Iris pigment epithelial cell (primary cell): ENCODE data around the gene DLG4.

Experiments used
- DNase-seq: peaks from one replicate; pipeline ENCODE4 v3.0.0-alpha.2; 2011; ENCODE audit warnings: low read depth

Gene DLG4

DNA sequence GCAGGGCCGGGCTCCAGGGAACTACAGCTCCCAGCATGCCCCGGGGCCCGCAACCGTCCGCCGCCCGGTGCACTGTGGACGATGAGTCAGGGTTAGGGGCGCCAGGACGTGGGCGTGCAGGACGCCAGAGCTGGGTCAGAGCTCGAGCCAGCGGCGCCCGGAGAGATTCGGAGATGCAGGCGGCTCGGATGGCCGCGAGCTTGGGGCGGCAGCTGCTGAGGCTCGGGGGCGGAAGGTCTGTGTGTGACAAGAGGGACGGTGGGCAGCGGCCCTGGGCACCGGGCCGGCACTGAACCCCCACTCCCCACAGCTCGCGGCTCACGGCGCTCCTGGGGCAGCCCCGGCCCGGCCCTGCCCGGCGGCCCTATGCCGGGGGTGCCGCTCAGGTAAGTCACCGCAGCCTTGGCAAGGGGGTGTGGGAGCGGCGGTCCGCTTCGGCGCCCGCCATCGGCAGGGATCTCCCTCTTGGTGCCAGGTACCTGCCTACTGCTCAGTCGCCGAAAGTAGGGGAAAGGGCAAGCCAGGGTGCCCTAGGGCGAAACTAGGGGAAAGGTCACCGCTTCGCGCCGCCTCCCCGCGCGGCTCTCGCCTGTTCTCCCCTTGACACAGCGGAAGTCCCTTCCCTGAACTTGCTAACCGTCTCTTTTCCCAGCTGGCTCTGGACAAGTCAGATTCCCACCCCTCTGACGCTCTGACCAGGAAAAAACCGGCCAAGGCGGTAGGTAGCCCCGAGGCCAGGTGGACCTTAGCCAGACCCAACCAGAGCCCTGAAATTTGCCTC, at the start of gene DLG4, which contains the start of gene ACADVL:
TSS of gene DLG4 (minus strand) at position 25 of the 781 bp plus-strand sequence.
TSS of gene ACADVL (plus strand) at position 127 of the 781 bp plus-strand sequence. CDS start at position 174, 47 bp downstream.
- peak; percentile 89 for DNase-seq

DNA sequence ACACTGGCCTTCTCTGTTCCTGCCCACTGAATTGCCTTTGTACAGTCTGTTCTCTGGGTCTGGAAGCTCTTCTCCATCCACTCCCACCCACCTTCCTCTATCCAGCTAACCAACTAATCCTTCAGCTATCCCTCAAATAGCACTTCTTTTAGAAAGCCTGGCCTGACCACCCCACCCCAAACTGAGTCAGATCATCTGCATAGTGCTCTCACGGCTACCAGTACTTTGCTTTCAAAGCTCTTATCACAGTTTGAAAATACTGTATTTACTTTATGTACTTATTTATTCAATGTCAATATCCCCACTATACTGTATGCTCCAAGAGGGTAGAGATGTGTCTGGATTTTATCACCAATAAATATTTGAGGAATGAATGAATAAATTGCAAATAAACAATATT, 47.1 kb upstream of the DLG4 start:
- DNase-seq: peak; percentile 41

DNA sequence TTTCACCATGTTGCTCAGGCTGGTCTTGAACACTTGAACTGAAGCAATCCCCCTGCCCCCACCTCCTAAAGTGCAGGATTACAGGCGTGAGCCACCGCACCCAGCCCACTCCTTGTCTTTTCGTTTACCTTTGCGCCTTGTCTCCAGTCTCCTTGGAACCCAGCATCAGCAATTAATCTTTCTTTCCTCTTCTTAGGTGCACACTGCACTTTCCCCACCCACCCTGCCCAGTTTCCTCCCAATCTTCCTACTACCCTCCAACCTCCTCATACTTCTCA, 44.1 kb upstream of the DLG4 start:
- no peak for DNase-seq

DNA sequence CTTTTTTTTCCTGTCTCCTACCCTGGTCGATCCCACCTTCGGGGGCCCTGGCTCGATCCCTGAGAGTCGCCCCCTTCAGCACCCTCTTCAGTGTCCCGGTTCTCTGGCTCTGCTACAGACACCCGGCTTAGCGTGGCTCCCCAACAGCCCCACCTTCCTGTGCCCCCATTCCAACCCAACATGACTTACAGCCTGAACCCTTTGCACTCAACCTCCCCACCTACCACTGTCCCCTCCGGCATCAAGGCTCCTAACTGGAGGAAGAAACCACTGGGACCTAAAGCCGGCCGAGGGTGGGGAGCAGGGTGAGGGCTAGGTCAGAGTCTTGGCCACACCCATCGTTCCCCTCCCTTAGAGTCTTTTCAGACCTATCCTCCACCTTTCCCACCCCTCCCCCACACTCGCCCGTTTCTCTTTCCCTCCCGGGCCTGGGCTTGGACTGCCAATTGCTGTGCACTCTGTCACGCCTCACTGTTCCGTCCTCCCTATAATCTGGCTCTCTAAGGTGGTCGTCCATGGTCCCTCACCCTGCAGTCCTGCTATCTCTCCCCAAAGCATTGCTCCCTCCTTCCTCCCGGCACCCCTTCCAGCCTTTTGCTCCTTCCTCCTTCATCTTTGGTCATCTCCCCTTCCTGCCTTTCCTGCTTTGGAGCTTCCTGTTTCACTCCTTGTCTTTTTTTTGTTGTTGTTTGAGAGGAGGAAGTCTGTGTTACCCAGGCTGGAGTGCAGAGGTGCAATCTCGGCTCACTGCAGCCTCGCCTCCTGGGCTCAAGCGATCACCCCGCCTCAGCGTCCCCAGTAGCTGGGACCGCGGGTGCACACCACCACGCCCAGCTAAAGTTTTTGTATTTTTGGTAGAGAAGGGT, 43.5 kb upstream of the DLG4 start:
- DNase-seq: no peak

DNA sequence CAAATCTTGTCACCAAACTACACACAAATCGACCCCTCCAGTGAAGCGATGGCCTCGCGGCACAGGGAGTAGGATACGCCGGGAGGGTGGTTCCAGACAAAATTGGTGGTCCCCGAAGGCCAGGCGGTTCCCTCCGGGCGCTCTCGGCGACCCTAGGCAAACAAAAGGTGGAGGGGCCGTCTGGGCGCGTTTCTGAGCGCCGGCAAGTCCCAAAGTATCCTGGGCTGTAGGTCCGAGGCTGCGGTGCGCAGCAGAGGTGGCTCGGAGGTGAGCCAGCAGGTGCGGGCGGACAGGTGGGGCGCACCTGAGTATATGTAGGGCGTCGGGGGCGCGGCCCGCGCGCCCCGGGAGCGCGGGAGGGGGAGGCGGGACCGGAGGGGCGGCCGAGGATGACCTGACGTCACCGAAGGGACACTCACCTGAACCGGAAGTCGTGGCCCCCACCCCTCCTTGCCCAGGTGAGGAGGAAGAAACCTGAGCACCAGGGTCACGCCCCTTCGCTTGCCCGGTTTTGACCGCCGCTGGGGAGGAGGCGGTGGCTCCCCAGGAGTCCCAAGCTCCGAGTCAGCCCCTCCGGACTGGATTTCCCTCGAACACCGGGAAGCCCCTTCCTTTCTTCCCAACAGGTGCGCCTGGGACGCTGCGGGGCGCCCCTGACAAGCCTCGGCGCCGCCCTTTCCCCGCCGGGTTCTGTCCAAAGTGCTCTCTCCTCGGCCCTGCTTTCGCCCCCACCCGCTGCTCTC, 42.7 kb upstream of the DLG4 start, which contains the start of gene CLDN7:
TSS of gene CLDN7 (minus strand) at position 287 of the 743 bp plus-strand sequence. CDS start 435 bp downstream, outside the sequence.
- DNase-seq: no peak

DNA sequence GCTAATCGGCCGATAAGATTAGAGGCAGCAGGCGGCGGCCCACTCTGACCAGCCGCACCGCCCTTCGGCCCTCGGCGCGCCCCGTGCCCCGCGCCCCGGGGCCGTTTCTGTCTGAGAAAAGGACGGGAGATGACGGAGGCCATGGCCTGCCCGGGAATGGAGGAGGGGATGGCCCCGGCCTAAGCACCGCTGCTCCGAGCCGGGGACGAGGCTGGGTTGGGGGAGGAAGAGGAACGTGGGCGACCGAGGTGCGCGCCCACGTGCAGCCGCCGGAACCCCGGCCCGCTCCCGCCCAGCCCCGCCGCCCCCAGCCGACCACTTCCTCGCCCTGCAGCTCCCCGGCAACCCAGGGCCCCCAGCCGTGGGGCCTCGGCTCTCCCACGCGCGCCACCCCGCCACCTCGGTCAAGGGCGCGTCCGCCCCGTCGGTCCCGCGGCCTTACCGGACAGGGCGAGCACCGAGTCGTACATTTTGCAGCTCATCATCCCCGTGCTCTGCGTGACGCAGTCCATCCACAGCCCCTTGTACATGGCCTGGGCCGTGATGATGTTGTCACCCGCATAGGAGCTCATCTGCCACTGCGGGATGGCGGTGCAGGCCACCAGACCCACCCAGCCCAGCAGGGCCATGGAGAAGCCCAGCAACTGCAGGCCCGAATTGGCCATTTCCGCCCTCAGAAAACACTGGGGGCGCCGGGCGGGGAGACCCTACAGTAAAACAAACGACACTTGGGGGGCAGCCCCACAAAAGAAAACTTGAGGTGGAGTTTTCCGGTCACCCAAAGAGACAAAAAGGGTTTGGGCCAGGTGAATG, 41.9 kb upstream of the DLG4 start:
- no peak for DNase-seq

DNA sequence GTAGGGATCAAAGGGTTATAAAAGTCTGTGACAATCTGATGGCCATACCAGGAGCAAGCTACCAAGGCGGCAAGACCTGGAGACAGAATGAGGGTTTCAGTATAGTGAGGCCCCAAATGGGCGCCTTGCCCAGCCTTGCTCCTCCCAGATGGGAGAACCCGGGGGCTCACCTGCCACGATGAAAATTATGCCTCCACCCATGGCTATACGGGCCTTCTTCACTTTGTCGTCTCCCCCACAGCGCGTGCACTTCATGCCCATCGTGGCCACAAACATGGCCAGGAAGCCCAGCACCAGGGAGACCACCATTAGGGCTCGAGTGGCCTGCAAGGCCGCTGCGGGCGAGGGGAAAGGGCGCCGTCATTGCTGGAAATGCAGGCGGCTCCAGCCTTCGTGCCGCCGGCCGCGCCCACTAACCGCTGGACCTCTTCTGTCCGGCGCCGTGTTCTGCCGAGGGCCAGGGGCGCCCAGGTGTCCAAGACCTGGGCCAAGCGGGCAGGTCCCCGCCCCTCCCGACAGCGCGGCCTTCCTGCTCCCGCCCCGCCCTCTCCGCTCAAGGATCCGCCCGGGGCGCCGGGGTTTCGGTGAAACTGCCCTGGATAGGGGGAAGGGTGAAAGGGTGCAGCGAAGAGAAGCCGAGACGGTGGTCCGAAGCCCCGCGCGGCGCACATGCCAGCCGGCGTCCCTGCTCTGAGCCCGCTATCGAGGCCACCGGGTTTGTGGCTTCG, 41.2 kb upstream of the DLG4 start:
- DNase-seq: no peak

GRCh38 chr17:7260151-7260550, 40.5 kb upstream of the DLG4 start:
- DNase-seq: no peak

- DNase-seq: no peak
Measured at GRCh38 chr17:7259555-7259889, 39.9 kb upstream of the DLG4 start.

GRCh38 chr17:7258731-7259554, 39.3 kb upstream of the DLG4 start:
- peak; percentile 54 for DNase-seq

DNA sequence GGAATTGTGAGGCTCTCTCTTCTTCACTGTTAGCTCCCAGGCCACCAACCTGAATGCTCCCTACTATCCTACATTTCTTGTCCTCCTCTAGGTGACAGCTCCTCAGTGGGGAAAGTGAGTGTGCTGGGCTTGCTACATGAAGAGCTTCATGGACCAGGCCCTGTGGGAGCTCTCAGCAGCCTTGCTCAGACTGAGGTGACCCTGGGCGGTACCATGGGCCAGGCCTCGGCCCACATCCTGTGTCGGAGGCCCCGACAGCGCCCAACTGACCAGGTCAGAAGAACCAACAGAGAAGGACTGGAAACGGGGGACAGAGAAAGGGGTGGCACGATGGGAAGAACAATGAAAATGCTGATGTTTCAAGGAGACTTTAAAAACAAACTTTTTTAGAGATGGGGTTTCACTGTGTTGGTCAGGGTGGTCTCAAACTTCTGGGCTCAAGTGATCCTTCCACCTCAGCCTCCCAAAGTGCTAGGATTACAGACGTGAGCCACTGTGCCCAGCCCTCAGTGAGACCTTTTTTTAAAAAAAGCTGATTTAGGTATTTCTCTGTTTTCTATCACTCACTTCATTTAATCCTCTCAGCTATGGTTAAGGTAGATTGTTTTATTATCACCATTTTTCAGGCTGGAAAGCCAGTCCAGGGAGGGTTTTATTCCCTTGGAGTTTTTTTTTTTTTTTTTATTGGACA, 37.3 kb upstream of the DLG4 start:
- DNase-seq: no peak

DNA sequence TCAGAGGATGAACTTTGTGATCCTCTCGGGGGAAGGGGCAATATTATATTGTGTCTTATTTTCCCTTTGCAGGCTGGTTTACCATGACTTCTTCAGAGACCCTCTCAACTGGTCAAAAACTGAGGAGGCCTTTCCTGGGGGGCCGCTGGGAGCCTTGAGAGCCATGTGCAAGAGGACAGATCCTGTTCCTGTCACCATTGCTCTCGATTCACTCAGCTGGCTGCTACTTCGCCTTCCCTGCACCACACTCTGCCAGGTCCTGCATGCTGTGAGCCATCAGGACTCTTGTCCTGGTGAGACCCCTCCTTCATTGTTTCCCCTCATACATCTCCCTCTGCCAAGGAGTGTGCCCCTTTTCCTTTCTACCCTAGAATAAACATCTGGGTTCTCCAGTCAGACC, 34.9 kb upstream of the DLG4 start:
- no peak for DNase-seq

- no peak for DNase-seq
Measured at GRCh38 chr17:7253082-7253481, 33.4 kb upstream of the DLG4 start.

DNA sequence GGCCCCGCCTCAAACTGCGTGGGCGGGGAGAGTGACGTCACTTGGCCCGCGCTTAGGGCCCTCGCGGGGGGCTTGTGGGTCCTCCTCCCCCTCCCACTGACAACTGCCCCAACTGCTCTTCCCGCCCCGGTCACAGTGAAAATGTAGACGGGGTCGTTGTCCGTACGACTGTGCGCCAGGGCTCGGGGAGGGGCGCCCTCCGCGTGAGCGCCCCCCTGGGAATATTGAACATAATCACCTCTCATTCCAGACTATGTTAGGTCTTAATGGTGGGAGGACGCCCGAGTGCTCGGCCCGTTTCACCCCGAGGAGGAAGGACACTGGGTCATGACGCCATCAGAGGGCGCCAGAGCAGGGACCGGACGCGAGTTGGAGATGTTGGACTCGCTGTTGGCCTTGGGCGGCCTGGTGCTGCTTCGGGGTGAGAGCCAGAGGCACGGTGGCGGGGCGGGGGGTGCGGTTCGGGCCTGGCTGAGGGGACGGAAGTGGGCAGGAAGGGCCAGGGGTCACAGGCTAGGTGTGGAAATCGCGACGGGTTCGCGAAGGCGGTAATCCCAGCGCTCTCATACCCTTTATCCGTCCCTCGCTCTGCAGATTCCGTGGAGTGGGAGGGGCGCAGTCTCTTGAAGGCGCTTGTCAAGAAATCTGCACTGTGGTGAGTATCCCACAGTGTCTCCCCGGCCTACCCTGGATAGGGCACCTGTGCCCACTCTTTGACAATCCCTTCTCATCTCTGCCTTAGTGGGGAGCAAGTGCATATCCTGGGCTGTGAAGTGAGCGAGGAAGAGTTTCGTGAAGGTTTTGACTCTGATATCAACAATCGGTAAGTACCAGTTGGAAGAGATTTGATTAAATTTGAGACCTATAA, 32.8 kb upstream of the DLG4 start, which contains the start of gene ELP5:
TSS of gene ELP5 (plus strand) at position 40 of the 868 bp plus-strand sequence. CDS start at position 376, 336 bp downstream.
- DNase-seq: peak; percentile 95

DNA sequence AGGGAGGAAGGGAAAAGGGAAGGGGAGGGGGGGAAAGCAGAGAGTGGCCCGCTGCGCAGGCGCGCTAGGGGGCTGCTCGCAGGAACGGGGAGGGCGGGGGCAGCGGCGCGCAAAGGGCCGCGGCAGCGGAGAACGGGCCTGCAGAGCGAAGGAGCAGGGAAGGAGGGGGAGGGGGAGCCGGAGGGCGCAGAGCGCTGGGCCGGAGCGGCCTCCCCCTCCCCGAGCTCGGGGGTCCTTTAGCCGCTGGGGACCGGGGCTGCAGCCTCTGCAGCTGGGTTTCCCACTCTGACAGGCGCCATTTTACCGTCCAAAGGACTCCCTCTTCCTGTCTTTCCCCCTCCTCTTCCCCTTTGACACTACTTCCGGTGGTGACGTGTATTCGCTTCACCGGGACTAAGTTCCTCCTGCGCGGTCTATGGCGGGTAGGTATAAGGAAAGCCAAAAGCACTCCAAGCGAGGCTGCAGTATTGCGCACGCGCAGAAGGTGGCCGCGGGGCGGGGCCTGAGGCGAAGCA, 32.1 kb upstream of the DLG4 start, which contains the start of gene CTDNEP1:
TSS of gene CTDNEP1 (minus strand) at position 74 of the 515 bp plus-strand sequence. CDS start 438 bp downstream, outside the sequence.
- peak; percentile 100 for DNase-seq

DNA sequence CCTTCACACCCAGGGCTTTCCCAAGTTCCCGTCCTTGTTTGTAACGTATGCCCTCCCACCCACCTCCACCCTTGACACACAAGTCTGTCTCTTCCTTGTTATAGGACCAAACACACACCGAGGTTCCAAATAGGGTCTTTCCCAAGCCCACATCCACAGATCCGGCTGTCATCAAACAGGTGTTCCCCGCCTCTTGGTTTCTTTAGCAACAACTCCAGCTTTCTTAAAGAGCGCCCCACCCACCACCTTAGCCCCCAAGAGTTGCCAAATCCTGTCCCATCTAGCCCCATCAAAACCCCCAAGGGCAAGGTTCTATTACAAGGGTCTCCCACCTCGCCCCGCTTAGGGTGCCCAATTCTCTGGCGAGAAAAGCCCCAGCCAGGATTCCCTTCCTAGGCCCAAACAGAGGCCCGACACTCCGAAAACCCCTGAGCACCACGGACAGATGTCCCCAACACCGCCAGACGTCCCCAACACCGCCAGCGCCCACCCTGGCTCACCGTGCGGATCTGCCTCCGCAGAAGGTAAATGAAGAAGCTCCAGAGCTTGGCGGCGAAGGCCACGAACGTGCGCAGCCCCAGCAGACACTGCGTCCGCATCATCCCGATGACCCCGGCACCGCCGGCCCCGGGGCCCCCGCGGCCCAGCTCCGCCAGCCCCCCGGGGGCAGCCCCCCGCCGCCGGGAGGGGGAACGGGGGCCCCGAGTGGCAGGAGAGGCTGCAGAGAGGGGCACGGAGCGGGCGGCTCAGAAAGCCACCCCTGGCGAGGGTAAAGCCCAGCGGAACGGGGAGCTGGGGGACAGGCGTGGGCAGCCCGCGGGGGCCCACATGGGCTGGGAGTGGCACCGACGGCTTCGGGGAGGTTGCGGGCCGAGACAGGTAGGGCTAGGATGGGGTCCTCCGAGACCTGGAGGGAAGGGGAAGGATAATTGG, 31.3 kb upstream of the DLG4 start:
- DNase-seq: no peak

- no peak for DNase-seq
Measured at GRCh38 chr17:7249830-7250229, 30.2 kb upstream of the DLG4 start.
